GM23338 (cell line): ENCODE data around the gene LRRC52.

Source experiments
- CREB1 ChIP-seq: fragments of 250-450 bp; sonication (Bioruptor Pico); IDR thresholded peaks from 2 replicates; pipeline ENCODE4 v1.5.0; 2020; ENCODE audit warnings: low read depth, mild to moderate bottlenecking, moderate library complexity
- CTCF ChIP-seq, 2 experiments: fragments of 200-600 bp in 1 of 2; sonication (generic) in 1 of 2; conservative IDR thresholded peaks; 2 replicates each; pipeline versions ENCODE4 v1.5.1 to v1.6.1; 2016 to 2017; ENCODE audit warnings: antibody characterized with exemption in 2 of 2, low read depth in 2 of 2, mild to moderate bottlenecking in 2 of 2, moderate library complexity in 1 of 2
- ETS1 ChIP-seq: IDR thresholded peaks from 2 replicates; pipeline ENCODE4 v1.6.1; 2016; ENCODE audit warnings: antibody characterized with exemption
- EZH2 ChIP-seq: fragments of 200-600 bp; sonication (generic); IDR thresholded peaks from one replicate; pipeline ENCODE4 v1.8.0; 2017; ENCODE audit warnings: antibody characterized with exemption, mild to moderate bottlenecking, low read depth; ENCODE audit not compliant: unreplicated experiment
- EZH2phosphoT487 ChIP-seq: fragments of 200-600 bp; sonication (generic); IDR thresholded peaks from one replicate; pipeline ENCODE4 v1.8.1; 2018; ENCODE audit warnings: antibody characterized with exemption; ENCODE audit not compliant: unreplicated experiment
- JUNB ChIP-seq: IDR thresholded peaks from one replicate; pipeline ENCODE4 v1.6.1; 2016; ENCODE audit warnings: antibody characterized with exemption; ENCODE audit not compliant: unreplicated experiment
- NANOG ChIP-seq: IDR thresholded peaks from 2 replicates; pipeline ENCODE4 v1.6.1; 2016; ENCODE audit warnings: antibody characterized with exemption, borderline replicate concordance
- POLR2AphosphoS5 ChIP-seq: IDR thresholded peaks from 2 replicates; pipeline ENCODE4 v1.6.1; 2016; ENCODE audit warnings: antibody characterized with exemption, low read depth
- REST ChIP-seq: IDR thresholded peaks from one replicate; pipeline ENCODE4 v1.6.1; 2018; ENCODE audit warnings: antibody characterized with exemption; ENCODE audit not compliant: unreplicated experiment
- STAT1 ChIP-seq: IDR thresholded peaks from one replicate; pipeline ENCODE4 v1.6.1; 2016; ENCODE audit warnings: antibody characterized with exemption; ENCODE audit not compliant: unreplicated experiment
- ZNF114 ChIP-seq: fragments of 250-450 bp; sonication (Bioruptor Pico); IDR thresholded peaks from 2 replicates; pipeline ENCODE4 v1.5.0; 2020; ENCODE audit warnings: mild to moderate bottlenecking, moderate library complexity
- ZNF331 ChIP-seq: fragments of 250-450 bp; sonication (Bioruptor Pico); IDR thresholded peaks from 2 replicates; pipeline ENCODE4 v1.5.0; 2020; ENCODE audit warnings: low read depth, mild to moderate bottlenecking, moderate library complexity
- ZNF462 ChIP-seq: fragments of 250-450 bp; sonication (Bioruptor Pico); IDR thresholded peaks from 2 replicates; pipeline ENCODE4 v1.5.0; 2020; ENCODE audit warnings: mild to moderate bottlenecking, moderate library complexity

- TF ChIP-seq CTCF (conservative IDR thresholded peaks at IDR 0.05; ENCODE audit: low read depth in 2 of 2) (no peak), CREB1 (CRISPR knock-in tag) (no peak), REST (no peak), POLR2AphosphoS5 (no peak), EZH2 (no peak), EZH2phosphoT487 (no peak), ETS1 (no peak), STAT1 (no peak), NANOG (no peak), JUNB (no peak), ZNF331 (CRISPR knock-in tag) (no peak), ZNF114 (no peak), ZNF462 (CRISPR knock-in tag) (no peak)
Measured at GRCh38 chr1:165496501-165496900, 47.3 kb upstream of the LRRC52 start.
